Measurements from ENCODE around the gene PRKG2.

The PRKG2 gene

GRCh38 chr4:81199831-81200230 is 15.2 kb downstream of the PRKG2 start:
- Histone ChIP-seq H3K9me3 (replicated peaks in 1 of 11) (no peaks in the 10 kb centered on the region), H3K9ac (no peak overlapping the region), H3K4me2 (no peak overlapping the region), H3K27ac (no peak overlapping the region), H3K4me1 (peaks cover 0 to 3% (median 0%) of the 10 kb centered on the region in 10 experiments; a peak in 2 of 20 replicates), H3K4me3 (no peak overlapping the region), H3K27me3 (no peaks in the 10 kb centered on the region), H3K36me3 (no peaks in the 10 kb centered on the region), H4K20me1 (no peaks in the 10 kb centered on the region)
- no peak for TF ChIP-seq Cebpa-rat (IDR thresholded peaks at IDR 0.05)

GRCh38 chr4:81198609-81199008 is 16.4 kb downstream of the PRKG2 start:
- Histone ChIP-seq H3K27me3 (no peaks in the 10 kb centered on the region), H3K36me3 (no peaks in the 10 kb centered on the region), H4K20me1 (no peaks in the 10 kb centered on the region), H3K27ac (no peak overlapping the region), H3K9ac (no peak overlapping the region), H3K4me2 (no peak overlapping the region), H3K4me3 (no peak overlapping the region), H3K4me1 (no peaks in the 10 kb centered on the region), H3K9me3 (replicated peaks in 1 of 11) (no peaks in the 10 kb centered on the region)
- TF ChIP-seq Cebpa-rat (IDR thresholded peaks at IDR 0.05): no peak

- Histone ChIP-seq H3K4me1 (no peaks in the 10 kb centered on the region), H3K9me3 (replicated peaks in 1 of 11) (no peaks in the 10 kb centered on the region), H3K27ac (no peak overlapping the region), H4K20me1 (no peaks in the 10 kb centered on the region), H3K9ac (no peak overlapping the region), H3K36me3 (no peaks in the 10 kb centered on the region), H3K4me3 (no peak overlapping the region), H3K4me2 (no peak overlapping the region), H3K27me3 (no peaks in the 10 kb centered on the region)
- TF ChIP-seq Cebpa-rat (IDR thresholded peaks at IDR 0.05): no peak
Measured at GRCh38 chr4:81197864-81198524, 17.0 kb downstream of the PRKG2 start.

GRCh38 chr4:81196126-81196650 is 18.8 kb downstream of the PRKG2 start:
- Histone ChIP-seq H3K27me3 (no peaks in the 10 kb centered on the region), H3K9ac (no peak overlapping the region), H3K36me3 (no peaks in the 10 kb centered on the region), H3K27ac (no peak overlapping the region), H3K4me2 (no peak overlapping the region), H3K9me3 (replicated peaks in 1 of 11) (no peaks in the 10 kb centered on the region), H3K4me3 (no peak overlapping the region), H4K20me1 (no peaks in the 10 kb centered on the region), H3K4me1 (no peaks in the 10 kb centered on the region)
- TF ChIP-seq Cebpa-rat (IDR thresholded peaks at IDR 0.05): no peak

GRCh38 chr4:81195475-81195874 is 19.5 kb downstream of the PRKG2 start:
- Histone ChIP-seq H3K27ac (no peak overlapping the region), H3K4me1 (no peaks in the 10 kb centered on the region), H3K4me2 (no peak overlapping the region), H3K27me3 (no peaks in the 10 kb centered on the region), H3K9me3 (replicated peaks in 1 of 11) (no peaks in the 10 kb centered on the region), H3K9ac (no peak overlapping the region), H3K4me3 (no peak overlapping the region), H3K36me3 (no peaks in the 10 kb centered on the region), H4K20me1 (no peaks in the 10 kb centered on the region)
- TF ChIP-seq Cebpa-rat (IDR thresholded peaks at IDR 0.05): no peak

- Histone ChIP-seq H3K27ac (no peak overlapping the region), H3K4me3 (no peak overlapping the region), H3K4me1 (no peaks in the 10 kb centered on the region), H4K20me1 (no peaks in the 10 kb centered on the region), H3K4me2 (no peak overlapping the region), H3K27me3 (no peaks in the 10 kb centered on the region), H3K9ac (no peak overlapping the region), H3K36me3 (no peaks in the 10 kb centered on the region), H3K9me3 (replicated peaks in 1 of 11) (no peaks in the 10 kb centered on the region)
- TF ChIP-seq Cebpa-rat (IDR thresholded peaks at IDR 0.05): no peak
Measured at GRCh38 chr4:81194286-81194685, 20.7 kb downstream of the PRKG2 start.

GRCh38 chr4:81180916-81181315 is 34.1 kb downstream of the PRKG2 start:
- H3K4me3 ChIP-seq: no peak overlapping the region
- no peak overlapping the region for H3K4me2 ChIP-seq
- H3K4me1 ChIP-seq: no peaks in the 10 kb centered on the region
- TF ChIP-seq Cebpa-rat (IDR thresholded peaks at IDR 0.05): no peak
- H3K9ac ChIP-seq: no peak overlapping the region
- no peaks in the 10 kb centered on the region for H4K20me1 ChIP-seq
- no peaks in the 10 kb centered on the region for H3K9me3 ChIP-seq (replicated peaks in 1 of 11)
- H3K27me3 ChIP-seq: no peaks in the 10 kb centered on the region
- H3K27ac ChIP-seq: no peak overlapping the region
- H3K36me3 ChIP-seq: no peaks in the 10 kb centered on the region

- Histone ChIP-seq H3K4me2 (no peak overlapping the region), H4K20me1 (no peaks in the 10 kb centered on the region), H3K27ac (no peak overlapping the region), H3K27me3 (no peaks in the 10 kb centered on the region), H3K9ac (no peak overlapping the region), H3K4me3 (no peak overlapping the region), H3K9me3 (replicated peaks in 1 of 11) (no peaks in the 10 kb centered on the region), H3K36me3 (no peaks in the 10 kb centered on the region), H3K4me1 (no peaks in the 10 kb centered on the region)
- TF ChIP-seq Cebpa-rat (IDR thresholded peaks at IDR 0.05): no peak
Measured at GRCh38 chr4:81179326-81179725, 35.7 kb downstream of the PRKG2 start.

GRCh38 chr4:81173213-81173612 is 41.8 kb downstream of the PRKG2 start:
- Histone ChIP-seq H4K20me1 (no peaks in the 10 kb centered on the region), H3K36me3 (no peaks in the 10 kb centered on the region), H3K4me1 (no peaks in the 10 kb centered on the region), H3K27ac (no peak overlapping the region), H3K9ac (no peak overlapping the region), H3K9me3 (replicated peaks in 1 of 11) (no peaks in the 10 kb centered on the region), H3K4me2 (no peak overlapping the region), H3K4me3 (no peak overlapping the region), H3K27me3 (no peaks in the 10 kb centered on the region)
- TF ChIP-seq Cebpa-rat (IDR thresholded peaks at IDR 0.05): no peak

- Histone ChIP-seq H3K9ac (no peak overlapping the region), H3K4me2 (no peak overlapping the region), H3K9me3 (replicated peaks in 1 of 11) (no peaks in the 10 kb centered on the region), H3K4me1 (no peaks in the 10 kb centered on the region), H3K27me3 (no peaks in the 10 kb centered on the region), H3K36me3 (no peaks in the 10 kb centered on the region), H3K4me3 (no peak overlapping the region), H4K20me1 (no peaks in the 10 kb centered on the region), H3K27ac (no peak overlapping the region)
- TF ChIP-seq Cebpa-rat (IDR thresholded peaks at IDR 0.05): no peak
Measured at GRCh38 chr4:81166458-81167160, 48.4 kb downstream of the PRKG2 start.

All from BLaER1 treated with 17β-estradiol and CSF1 and Interleukin-3, amounts not matched to agents 10 nM and 100 nM (cell line).